GM21619 (cell line): Measurements from ENCODE around the gene CXCL17.
"Not testable (repeated sequence)": the region's sequence is repeated elsewhere in the genome, so short reads cannot be mapped to it uniquely, and the experiment has no call there.

Source experiments
- ATAC-seq: cut with Tn5 transposase; IDR thresholded peaks from one replicate; pipeline ENCODE4 v1.9.1; 2021; ENCODE audit not compliant: unreplicated experiment

Gene CXCL17

DNA sequence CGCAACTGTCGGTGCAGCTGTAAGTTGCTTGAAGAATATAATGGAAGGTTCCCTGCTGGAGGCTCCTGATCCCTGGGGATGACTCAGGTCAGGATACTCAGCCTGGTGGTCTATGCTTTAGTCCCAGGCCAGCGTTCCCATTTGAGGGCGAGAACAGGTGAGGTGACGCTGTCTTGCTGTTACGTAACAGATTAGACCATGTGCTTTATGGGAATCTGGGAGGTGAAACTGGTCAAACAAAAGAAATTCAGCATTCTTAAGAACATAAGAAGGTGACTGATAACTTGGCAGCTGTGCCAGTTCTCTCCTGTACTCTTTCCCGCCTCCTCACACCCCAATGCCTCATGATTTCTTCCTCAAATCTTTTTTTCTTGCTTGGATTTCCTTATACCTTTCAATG lies at the start of gene CXCL17:
Gene CXCL17 (minus strand): TSS at position 114 of the 400 bp plus-strand sequence. CDS start 114 bp downstream, outside the sequence.
- no peak for ATAC-seq

DNA sequence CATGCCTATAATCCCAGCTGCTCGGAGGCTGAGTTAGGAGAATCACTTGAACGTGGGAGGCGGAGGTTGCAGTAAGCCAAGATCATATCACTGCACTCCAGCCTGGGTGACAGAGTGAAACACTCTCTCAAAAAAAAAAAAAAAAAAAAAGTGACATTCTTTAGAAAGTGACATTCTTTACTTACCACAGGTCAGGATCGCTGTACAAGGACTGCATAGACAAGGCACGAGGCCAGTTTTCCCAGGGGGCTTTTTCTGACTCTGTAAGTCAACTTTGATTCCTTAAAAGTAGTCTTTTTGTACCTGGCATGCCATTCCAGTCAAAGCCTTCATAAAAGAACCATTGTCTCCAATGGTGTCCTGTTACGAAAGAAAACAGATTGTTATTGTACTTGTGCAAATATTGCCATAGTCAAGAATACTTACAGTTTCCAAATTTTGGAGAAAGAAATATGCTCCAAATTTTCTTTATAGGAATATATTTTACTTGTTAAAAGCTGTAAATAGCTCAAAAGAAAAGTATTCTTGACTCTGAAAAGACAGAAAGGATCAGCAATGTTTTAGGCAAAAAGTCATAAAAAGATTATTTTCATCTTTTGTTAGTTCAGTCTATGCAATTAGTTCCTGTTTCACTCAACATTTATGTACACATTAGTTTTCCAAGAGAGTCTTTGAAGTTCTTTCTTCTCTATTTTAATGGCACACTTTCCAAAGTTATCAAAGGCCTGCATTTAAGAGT lies 46.2 kb upstream of the CXCL17 start:
- no peak for ATAC-seq

GRCh38 chr19:42487798-42488178 lies 45.0 kb upstream of the CXCL17 start:
- ATAC-seq: no peak

GRCh38 chr19:42487032-42487797 lies 44.5 kb upstream of the CXCL17 start:
- ATAC-seq: no peak

DNA sequence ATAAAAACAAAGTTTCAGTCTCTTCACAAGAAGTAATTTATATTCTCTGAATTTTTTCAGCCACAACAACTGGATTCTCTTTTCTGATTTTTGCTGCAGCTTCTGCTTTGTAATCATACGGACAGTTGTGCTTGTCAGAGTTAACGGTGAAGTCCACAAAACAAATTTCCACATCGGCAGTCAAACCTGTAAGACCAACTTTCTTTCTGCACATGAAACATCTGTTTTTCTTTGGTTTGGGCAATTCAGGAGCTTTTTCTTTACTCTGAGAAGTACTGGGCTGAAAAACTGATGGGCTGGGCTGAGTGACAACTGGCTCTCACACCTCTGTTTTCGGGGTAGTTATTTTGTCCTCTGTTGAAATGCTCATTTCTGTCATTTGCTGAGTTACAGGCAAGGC lies 42.3 kb upstream of the CXCL17 start:
- not testable (repeated sequence) for ATAC-seq

DNA sequence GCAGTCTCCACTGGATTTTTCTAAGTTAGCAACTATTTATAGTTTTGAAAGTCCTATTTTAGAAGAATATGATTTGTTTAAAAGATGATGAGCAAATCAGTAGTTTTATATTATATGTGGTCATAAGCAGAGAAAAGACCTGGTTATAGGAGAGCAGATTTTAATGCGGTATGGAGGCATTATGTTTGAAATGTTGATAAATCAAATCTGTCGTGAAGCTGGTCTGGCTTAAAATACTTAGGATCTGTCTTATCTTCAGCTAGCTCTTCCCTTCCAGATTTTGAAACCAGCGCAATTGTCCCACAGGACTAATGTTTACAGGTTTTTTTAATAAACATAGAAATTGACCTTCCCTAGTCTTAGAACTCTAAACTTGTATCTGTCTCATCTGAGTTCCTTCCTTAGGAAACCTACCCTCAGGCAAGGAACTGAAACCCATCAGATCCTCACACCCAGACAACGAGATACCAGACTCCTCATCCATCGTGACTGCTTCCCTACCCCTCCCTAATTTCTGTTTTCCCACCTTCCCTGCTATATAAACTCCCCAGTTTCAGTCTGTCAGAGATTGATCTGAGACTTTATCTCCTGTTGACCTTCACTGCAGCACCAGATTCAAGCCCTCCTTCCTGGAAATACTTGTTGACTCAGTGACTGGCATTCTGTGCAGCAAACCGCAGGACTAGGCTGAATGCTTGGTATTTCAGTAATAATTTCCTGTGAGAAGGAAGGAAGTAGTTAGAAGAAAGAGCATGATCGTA lies 37.8 kb upstream of the CXCL17 start:
- ATAC-seq: no peak

DNA sequence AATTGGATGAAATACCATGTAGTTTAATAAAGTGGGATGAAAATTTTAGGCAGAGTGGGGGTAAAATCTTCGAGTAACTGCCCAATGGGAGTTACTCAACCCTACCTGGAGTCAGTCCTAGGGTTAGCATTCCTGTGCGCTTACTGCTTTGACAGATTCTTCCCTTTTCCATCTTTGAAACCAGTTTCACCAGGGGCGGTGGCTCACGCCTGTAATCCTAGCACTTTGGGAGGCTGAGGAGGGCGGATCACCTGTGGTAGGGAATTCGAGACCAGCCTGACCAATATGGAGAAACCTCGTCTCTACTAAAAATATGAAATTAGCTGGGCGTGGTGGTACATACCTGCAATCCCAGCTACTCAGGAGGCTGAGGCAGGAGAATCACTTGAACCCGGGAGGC lies 37.0 kb upstream of the CXCL17 start:
- ATAC-seq: no peak

GRCh38 chr19:42478765-42479311 lies 36.1 kb upstream of the CXCL17 start:
- ATAC-seq: no peak

DNA sequence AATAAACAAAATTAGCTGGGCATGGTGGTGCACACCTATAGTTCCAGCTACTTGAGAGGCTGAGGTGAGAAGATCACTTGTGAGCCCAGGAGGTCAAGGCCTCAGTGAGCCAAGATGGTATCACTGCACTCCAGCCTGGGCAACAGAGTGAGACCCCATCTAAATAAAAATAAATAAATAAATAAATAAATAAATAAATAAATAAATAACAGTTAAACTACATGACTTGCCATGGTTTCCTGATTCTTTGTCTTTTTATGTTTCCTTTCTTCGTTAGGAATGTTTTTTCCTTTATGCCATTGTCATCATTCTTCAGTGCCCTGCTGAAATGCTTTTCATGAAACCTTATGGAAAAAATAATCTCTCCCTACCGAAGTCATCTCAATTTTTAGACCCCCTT lies 35.2 kb upstream of the CXCL17 start:
- ATAC-seq: no peak

DNA sequence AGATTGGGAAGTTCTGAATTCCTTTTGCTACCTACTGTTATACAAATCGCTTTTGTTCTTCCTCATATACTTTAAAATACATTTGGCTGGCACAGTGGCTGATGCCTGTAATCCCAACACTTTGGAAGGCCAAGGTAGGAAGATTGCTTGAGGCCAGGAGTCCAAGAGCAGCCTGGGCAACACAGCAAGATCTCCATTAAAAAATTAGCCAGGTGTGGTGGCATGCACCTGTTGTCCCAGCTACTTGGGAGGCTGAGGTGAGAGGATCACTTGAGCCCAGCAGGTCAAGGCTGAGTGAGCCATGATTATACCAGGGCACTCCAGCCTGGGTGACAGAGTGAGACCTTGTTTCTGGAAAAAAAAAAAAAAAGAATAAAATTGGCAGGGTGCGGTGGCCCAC lies 34.4 kb upstream of the CXCL17 start:
- ATAC-seq: no peak

DNA sequence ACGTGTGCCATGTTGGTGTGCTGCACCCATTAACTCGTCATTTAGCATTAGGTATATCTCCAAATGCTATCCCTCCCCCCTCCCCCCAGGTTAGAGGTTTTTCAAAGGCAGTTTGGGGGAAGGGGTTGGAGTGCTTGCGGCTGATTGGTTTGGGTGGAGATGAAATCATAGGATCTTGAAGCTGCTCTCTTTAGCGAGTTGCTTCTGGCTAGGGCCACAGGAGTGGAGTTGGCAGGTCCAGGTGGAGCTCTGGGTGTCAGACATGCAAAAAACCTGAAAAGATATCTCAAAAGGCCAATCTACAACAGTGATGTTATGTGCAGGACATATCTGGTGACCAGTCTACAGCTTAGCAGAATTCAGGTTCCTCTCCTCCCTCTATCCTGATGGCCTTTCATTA lies 32.6 kb upstream of the CXCL17 start:
- ATAC-seq: no peak

GRCh38 chr19:42474743-42475142 lies 32.0 kb upstream of the CXCL17 start:
- no peak for ATAC-seq

DNA sequence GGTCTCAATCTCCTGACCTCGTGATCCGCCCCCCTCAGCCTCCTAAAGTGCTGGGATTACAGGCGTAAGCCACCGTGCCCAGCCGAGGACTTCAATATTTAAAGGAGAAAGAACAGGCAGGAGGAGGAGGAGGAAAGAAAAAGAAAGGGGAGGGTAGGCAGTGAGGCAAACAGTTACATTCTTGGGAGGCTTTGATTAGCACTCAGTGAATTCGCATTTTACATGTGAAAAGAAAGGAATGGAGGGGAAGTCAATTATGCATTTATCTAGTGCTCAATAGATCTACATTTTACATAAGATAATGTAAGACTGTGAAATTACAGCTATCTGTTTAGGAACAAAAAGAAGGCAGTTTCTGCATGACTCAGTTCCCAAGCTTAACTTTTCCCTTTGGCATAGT lies 30.9 kb upstream of the CXCL17 start:
- ATAC-seq: no peak

GRCh38 chr19:42472402-42473147 lies 29.8 kb upstream of the CXCL17 start:
- ATAC-seq: no peak

DNA sequence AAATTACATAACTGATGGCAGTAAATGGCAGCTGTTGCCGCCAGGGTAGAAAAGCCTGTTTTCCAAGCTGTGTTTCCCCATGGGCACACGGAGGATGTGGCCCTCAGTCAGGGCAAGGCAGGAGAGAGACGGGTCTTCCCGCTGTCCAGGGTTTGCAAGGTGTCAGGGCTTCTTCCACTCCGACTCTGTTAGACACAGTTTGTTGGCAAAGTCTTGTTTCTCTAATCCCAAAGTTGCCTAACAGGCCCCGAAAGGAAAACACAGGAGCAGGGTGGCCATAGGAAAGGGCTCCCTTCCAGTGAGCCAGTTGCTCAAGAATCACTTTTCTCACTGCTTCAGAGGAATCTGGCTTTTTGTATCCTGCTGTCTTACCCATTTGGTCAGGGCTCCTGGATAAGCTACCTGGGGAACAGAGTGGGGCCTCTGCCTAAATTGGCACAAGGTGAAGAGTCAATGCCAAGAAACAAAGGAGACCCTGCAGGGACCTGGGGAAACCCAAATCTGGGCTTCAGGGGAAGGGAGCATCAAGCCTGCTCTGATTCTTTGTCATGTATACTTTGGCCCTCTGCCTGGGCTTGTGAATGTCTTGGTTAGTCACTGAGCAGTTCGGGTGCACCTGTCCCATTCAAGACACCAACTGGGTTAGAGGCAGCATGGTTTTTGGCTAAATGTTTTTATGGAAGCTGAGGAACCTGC lies 29.0 kb upstream of the CXCL17 start:
- no peak for ATAC-seq

GRCh38 chr19:42469311-42470235 lies 26.8 kb upstream of the CXCL17 start:
- no peak for ATAC-seq

DNA sequence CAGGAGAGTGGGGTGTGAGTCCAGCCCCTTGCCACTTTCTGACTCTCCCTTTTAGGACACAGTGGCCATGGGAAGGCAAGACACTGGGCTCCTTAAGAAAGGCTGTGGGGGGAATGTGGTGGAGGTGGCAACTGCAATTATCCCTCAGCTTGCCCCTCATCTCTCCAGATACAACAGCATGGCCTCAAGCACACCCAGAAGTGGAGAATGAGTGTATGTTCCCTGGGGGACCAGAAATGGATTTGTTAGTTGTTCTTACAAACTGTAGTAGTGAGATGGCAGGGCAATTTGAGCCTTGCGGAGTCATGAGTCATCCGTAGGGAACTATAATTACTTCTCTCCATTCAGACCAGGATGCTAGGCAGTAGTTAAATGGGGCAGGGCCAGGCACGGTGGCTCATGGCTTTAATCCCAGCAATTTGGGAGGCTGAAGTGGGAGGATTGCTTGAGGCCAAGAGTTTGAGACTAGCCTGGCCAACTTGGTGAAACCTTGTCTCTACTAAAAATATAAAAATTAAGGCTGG lies 25.6 kb upstream of the CXCL17 start:
- ATAC-seq: no peak

DNA sequence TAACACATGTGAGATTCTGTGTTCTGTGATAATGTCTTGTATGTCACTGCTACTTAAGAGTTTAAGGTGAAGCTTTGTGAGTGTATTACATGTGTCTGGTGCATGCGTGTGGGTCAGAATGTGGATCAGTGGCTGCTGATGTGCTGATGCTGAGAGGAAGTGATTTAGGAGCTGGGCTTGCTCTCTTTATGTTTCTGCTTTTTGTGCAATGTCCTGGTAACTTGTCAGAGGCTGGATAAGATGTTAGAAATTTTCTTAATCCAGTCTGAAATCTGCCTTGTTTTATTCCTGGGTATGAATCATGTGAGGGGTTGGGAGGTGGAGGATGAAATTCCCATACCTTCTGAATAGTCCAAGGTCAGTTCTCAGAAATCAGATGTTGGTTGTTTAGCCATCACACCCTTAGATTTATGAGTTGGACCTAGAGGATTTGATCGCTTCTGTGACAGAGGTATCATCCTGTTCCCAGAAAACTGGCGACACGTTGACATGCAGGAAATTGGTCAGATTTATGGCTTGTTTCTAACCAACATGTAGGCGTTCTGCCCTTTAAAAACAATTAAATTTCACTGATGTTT lies 24.5 kb upstream of the CXCL17 start:
- no peak for ATAC-seq
